ENCODE data around the gene ZNF385A.

Gene ZNF385A

GRCh38 chr12:54349036-54349435 is 35.5 kb downstream of the ZNF385A start:
- no peak overlapping the region for H3K4me3 ChIP-seq (ENCODE audit: control insufficient read depth, low read depth, low read length)
- no peak for DNase-seq (ENCODE audit: low read depth)
- no peak for TF ChIP-seq CTCF (conservative IDR thresholded peaks at IDR 0.05; ENCODE audit: control insufficient read depth, insufficient read depth, low read depth, low read length)

GRCh38 chr12:54341378-54342300 is 42.9 kb downstream of the ZNF385A start:
- no peak for DNase-seq (ENCODE audit: low read depth)
- TF ChIP-seq CTCF (conservative IDR thresholded peaks at IDR 0.05; ENCODE audit: control insufficient read depth, insufficient read depth, low read depth, low read length) = no peak

GRCh38 chr12:54340846-54341245 is 43.7 kb downstream of the ZNF385A start:
- DNase-seq (ENCODE audit: low read depth) = no peak
- no peak for TF ChIP-seq CTCF (conservative IDR thresholded peaks at IDR 0.05; ENCODE audit: control insufficient read depth, insufficient read depth, low read depth, low read length)
- H3K4me3 ChIP-seq (ENCODE audit: control insufficient read depth, low read depth, low read length) = no peak overlapping the region

More at GRCh38 chr12:54341378-54342300, 42.9 kb downstream of the ZNF385A start:
- H3K4me3 ChIP-seq (ENCODE audit: control insufficient read depth, low read depth, low read length) = no peak overlapping the region

- DNase-seq (ENCODE audit: low read depth) = peak; percentile 44
- no peak overlapping the region for H3K4me3 ChIP-seq (ENCODE audit: control insufficient read depth, low read depth, low read length)
- no peak for TF ChIP-seq CTCF (conservative IDR thresholded peaks at IDR 0.05; ENCODE audit: control insufficient read depth, insufficient read depth, low read depth, low read length)
These were observed 45.7 kb downstream of the ZNF385A start for GRCh38 chr12:54338698-54339296.

GRCh38 chr12:54337854-54338650 is 46.5 kb downstream of the ZNF385A start:
- no peak for TF ChIP-seq CTCF (conservative IDR thresholded peaks at IDR 0.05; ENCODE audit: control insufficient read depth, insufficient read depth, low read depth, low read length)

GRCh38 chr12:54337280-54337842 is 47.2 kb downstream of the ZNF385A start:
- DNase-seq (ENCODE audit: low read depth) = no peak
- no peak overlapping the region for H3K4me3 ChIP-seq (ENCODE audit: control insufficient read depth, low read depth, low read length)
- no peak for TF ChIP-seq CTCF (conservative IDR thresholded peaks at IDR 0.05; ENCODE audit: control insufficient read depth, insufficient read depth, low read depth, low read length)

More at GRCh38 chr12:54337854-54338650, 46.5 kb downstream of the ZNF385A start:
- DNase-seq (ENCODE audit: low read depth) = peak; percentile 37
- no peak overlapping the region for H3K4me3 ChIP-seq (ENCODE audit: control insufficient read depth, low read depth, low read length)

All from fibroblast of mammary gland (primary cell).